Stimulated activated CD8-positive, alpha-beta memory T cell treated with anti-CD3 and anti-CD28 coated beads, Interleukin-2, amount 100 ng/mL, for 48 hours (primary cell): Measurements from ENCODE around the gene SLC38A4.
"Not testable (repeated sequence)": the region's sequence is repeated elsewhere in the genome, so short reads cannot be mapped to it uniquely, and the experiment has no call there.

ENCODE experiments used
- DNase-seq, 2 donors: peaks; one replicate each; pipeline ENCODE4 v3.0.0-alpha.2; 2020; ENCODE audit warnings: low read depth in 2 of 2

Gene SLC38A4

DNA sequence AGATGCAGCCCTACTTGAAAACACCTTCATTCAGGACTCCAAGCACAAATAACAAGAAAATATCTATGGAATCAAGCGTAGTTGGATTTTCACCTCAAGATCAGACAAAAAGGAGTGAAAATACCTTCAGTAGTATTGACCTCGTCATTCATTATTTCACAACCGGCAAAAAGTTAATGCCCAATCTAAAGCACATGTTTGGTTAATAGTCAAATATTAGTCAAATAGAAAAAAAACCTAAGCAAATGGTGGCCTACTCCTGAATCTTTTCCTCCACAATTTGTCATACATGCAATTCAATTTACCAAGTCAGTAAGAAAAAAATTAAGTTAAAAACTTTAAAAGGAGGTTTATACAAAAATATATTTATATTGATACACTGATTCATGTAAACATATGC is 50.0 kb downstream of the SLC38A4 start:
- no peak for DNase-seq

DNA sequence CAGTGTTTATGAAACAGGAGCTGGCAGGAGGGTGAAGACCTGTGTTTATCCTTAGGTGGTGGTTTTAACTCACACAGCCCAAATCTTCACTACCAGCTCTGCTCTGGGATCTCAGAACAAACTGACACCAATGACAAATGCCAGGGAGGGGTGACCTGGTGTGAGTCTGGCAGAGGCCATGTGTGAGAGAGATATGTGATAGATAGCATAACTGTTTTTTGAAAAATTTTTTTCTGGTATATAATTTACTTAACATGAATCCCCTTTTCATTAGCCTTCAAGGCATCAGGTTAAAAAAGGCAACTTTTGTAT is 51.5 kb downstream of the SLC38A4 start:
- no peak for DNase-seq

DNA sequence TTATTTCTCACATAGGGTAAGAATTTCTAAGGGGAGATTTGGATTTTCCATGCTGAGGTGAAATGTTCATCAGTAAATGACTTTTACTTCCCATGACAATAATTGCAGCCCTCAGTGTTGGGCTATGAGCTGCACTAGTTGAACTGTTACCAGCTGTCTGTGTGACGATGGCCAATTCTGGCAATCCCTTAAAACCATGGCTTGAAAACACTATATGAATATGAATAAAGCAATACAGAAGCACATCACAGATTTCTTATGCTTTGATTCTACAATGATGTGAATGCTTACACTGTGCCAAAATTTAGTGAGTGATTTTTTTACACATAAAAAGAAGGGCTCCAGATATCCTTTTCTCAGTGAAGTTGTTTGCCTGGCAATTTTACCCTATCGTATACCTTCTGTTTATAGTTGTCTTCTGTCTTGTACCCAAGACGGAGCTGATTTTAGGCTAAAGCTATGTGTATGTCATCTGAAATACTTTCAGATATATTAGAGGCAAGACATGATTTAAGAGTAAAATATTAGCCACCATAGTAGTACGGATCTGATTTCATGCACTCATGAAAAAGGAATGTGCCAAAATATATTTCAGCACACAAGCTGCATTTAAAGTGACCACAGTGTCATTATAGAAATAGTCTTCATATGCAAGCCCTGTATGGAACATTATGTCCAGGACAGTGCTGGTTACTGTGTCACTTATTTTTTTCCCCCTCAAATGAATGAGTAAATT is 52.0 kb downstream of the SLC38A4 start:
- DNase-seq, result no peak

DNA sequence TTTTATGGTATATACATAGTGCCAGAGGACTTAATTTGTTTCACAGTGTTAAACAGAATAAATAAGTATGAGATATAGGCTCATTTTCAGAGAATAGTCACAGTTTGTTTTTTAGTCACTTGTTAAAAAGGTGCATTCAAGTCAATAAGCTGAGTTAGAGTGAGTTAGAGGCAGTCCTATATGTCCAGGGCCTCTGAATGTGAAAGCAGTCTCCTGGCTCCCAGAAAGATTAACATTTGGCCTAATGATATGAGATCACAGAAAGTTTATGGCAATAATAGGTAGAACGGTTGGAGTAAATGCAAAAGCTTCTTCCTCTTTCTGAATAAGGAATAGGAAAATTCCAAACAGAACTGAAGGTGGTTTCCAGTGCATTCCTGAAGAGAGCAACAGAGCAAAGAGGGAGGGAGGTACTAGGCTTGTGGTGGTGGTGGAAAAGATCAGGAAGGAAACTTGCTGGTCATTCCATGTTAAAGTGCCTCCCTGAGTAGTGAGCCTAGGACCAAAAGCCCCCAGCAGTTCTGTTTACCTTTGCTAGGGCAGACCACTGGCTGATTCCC is 54.4 kb downstream of the SLC38A4 start:
- DNase-seq, result no peak

DNA sequence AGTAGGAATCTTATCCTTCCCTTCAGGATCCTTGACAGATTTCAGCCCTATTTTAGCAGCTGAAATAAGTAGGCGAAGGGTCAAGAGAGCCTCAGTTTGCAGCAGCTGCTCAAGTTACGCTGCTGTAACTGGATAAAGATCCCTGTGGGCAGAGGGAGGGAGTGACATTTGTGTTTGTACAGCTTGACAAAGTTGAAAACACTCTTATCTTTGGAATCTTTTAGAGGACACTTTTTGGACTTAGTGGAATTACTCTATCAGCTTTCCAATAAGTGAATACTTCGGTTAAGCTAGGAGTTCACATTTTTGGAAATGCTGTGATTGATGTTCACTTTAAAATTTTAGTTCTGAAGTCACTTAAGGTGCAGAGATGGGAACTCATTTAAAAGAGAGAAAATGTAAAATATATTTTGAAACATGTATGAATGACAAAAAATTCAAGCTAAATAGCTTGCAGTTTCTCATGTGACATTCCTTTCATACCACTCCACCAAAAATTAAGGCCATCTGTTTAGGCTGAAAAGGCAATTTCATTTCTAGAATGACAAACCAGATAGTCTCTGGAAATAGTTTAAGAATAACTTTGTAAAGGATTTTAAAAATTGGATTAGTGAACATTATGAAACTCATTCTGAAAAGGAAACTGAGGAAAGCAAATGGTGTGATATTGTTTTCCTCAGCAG is 55.2 kb downstream of the SLC38A4 start:
- no peak for DNase-seq

DNA sequence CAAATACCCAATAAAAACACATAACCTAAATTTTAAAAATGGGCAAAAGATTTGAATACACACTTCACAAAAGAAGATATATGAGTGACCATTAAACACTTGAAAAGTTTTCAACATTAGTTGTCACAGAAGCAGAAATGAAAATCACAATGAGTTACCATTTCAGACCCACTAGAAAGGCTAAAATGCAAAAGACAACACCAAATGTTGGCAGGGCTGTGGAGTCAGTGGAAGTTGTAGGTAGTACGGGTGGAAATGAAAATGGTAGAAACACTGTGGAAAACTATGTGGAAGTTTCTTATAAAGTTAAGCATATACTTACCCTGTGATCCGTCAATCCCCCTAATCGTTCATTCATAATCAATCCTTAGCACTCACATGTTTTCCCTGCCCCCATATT is 61.8 kb downstream of the SLC38A4 start:
- no peak for DNase-seq

DNA sequence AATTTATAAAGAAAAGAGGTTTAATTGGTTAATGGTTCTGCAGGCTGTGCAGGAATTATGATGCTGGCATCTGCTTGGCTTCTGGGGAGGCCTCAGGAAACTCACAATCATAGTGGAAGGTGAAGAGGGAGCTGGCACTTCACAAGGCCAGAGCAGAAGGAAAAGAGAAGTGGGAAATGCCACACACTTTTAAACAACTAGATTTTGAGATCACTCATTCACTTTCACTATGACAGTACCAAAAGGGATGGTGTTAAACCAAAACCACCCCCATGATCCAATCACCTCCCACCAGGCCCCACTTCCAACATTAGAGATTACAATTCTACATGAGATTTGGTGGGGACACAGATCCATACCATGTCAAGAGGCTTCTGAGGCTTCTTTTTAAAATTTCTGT is 62.6 kb downstream of the SLC38A4 start:
- DNase-seq, result no peak

DNA sequence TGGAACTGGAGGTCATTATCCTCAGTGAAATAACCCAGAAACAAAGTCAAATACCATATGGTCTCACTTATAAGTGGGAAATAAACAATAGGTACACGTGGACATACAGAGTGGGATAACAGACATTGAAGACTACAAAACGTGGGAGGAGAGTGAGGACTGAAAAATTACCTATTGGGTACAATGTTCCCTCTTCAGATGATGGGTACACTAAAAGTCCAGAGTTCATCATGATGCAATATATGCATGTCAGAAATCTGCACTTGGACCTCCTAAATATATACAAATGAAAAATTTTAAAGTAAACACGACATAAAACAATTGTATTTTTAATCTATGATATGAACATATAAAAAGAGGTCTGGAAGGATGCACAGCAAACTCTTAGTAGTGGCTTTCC is 71.2 kb downstream of the SLC38A4 start:
- no peak for DNase-seq

DNA sequence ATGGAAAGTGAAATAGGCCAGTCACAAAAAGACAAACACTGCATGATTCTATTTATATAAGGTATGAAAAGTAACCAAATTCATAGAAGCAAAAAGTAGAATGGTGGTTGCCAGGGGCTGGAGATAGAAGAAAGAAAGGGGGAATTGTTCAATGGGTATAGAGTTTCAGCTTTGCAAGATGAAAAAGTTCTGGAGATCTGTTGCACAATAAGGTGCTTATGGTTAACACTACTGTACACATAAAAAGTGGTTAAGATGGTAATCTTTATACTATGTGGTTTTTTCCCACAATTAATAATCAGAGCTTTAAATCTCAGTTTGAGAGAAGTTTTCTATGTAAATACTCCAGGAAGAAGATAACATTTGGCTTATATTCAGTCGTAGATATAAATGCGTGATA is 73.4 kb downstream of the SLC38A4 start:
- DNase-seq, result no peak

DNA sequence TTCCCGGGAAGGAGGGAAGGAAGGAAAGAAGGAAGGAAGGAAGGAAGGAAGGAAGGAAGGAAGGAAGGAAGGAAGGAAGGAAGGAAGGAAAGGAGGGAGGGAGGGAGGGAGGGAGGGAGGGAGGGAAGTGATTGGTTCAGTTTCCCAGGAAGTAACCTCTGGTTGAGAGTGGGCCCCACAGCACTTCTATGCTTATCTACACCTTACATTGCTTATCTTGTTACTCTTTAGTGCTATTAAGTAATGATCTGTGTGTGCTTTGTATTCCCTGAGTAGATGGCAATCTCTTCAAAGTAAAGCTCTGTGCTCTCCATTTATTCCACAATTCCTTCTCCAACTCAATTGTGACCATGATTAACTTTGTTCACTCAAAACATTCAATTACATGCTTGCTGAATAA is 74.6 kb downstream of the SLC38A4 start:
- DNase-seq, result no peak

DNA sequence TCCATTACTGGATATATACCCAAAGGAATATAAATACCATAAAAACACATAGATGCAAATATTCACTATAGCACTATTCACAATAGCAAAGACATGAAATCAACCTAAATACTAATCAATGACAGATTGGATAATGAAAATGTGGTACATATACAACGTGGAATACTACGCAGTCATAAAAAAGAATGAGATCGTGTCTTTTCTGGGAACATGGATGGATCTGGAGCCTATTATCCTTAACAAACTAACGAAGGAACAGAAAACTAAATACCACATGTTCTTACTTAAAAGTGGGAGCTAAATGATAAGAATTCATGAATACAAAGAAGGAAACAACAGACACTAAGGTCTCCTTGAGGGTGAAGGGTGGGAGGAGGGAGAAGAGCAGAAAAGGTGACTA is 76.5 kb downstream of the SLC38A4 start:
- DNase-seq, result no peak

DNA sequence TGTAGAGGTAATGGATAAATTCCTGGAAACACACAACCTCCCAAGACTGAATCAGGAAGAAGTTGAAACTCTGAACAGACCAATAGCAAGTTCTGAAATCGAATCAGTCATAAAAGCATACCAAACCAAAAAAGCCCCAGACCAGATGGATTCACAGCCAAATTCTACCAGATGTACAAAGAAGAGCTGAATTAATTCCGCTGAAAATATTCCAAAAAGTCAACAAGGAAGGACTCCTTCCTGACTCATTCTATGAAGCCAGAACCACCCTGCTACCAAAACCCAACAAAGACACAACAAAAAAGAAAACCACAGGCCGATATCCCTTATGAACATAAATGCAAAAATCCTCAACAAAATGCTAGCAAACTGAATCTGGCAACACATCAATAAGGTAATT is 81.5 kb downstream of the SLC38A4 start:
- no peak for DNase-seq

DNA sequence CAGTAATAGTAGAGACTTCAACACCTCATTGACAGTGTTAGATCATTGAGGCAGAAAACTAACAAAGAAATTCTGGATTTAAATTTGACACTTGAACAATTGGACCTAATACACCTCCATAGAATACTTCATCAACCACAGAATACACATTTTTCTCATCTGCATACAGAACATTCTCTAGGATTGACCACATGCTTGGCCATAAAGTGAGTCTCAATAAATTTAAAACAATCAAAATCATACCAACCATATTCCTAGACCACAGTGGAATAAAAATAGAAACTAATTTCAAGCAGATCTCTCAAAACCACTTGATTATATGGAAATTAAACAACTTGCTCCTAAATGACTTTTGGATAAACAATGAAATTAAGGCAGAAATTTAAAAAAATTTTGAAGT is 82.3 kb downstream of the SLC38A4 start:
- DNase-seq, result no peak

DNA sequence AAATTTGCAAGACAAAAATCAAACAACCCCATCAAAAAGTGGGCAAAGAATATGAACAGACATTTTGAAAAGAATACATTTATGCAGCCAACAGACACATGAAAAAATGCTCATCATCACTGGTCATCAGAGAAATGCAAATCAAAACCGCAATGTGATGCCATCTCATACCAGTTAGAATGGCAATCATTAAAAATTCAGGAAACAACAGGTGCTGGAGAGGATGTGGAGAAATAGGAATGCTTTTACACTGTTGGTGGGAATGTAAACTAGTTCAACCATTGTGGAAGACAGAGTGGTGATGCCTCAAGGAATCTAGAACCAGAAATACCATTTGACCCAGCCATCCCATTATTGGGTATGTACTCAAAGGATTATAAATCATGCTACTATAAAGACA is 83.5 kb downstream of the SLC38A4 start:
- DNase-seq, result not testable (repeated sequence)

DNA sequence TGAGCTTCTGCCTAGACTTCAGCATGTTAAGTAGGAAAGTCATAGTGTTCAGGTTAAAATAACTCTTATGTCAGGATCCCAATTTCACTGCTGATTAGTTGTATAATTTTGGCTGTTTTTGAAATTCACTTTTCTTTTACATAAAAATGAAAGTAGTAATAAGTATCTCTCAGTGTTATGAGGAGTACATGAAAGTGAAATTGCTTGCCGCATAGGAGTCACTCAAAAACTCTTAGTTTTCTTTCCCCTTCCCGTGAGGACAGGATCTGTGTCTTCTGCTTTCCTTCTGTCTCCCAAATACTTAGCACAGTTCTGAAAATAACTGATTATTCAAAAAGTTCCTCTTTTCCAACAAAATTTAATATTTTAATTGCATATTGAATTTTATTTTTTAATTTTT is 100.5 kb downstream of the SLC38A4 start:
- no peak for DNase-seq

DNA sequence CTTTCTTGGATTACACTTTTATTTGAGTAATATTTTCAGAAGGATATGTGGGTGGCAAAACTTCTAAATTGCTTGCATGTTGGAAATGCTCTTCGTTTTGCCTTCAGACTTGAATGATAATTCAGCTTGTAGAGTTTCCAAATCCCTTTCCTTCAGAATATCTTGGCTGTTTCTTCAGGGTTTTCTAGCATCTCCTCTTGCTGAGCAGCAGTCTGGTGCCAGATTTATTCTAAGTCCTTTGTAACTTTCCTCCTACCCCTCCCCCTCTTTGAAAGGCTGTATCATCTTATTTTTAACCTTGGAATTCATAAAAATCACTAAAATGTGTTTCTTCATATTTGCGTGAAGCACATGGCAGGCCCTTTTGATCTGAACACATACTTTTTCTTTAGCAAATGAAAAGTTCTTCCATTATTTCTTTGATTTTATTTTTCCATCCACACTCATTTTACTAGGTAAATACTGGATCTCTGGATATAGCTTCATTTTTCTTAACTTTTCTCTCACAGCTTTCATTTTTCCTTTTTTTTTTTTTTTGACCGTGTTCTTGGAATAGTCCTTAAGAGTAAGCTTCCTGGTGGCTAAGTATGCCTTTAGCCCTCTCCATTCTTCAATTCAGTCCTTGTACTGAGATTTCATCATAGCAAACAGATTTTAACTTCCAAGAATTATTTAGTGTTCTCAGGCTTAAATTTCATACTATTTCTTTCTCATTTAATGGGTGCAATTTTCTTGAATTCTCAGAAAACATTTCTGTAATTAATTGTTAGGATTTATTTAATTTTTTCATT is 102.0 kb downstream of the SLC38A4 start:
- DNase-seq, result no peak

DNA sequence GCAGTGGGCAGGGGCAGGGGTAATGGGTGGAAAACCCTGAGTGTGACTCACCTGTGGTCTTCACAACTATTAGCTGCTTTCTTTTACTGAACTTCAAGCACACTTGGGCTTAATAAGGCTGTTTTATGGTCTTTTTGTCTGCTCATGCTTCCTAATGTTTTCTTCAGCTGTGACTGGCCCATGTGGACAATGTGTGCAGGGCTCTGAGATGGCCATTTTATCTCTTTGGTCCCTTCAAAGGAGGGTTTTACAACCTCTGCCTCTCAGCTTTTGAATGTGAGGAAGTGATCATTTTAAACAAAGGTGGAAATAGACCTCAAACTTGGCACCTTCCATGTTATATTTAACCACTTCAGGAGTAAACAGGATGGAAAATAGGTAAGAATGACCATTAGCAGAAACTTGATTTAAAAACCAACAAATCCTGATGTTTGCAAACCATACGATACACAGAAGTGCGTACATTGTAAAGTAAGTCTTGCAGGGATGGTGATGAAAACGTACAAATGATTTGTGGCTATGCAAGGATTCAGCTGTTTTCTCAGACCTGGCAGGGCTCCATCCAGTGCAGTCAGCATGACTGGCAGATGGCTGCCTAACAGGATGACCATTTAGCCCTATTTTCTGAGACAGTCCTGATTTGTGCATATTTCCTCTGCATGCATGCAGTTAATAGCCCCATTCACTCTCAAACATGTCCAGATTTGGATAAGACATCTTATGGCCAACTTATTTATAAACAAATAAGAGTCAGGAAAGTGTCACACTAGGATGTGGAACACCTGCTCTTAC is 103.2 kb downstream of the SLC38A4 start:
- DNase-seq, result no peak

DNA sequence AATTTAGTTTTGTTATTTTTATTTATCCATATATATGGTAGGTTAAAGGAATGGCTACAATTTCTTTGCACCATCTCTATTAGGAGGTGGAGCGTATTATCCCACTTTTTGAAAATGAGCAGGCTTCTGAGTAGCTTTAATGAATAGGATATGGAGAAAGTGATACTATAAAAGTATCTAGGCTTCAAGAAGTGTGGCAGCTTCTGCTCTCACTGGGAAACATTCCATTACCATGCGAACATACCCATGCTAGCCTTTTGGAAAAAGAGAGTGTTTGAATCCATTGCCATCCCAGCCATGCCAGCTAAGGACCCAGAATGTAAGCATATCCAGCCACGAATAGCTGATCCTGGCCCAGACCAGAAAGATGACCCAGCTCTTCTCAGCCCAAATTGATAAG is 107.3 kb downstream of the SLC38A4 start:
- no peak for DNase-seq

DNA sequence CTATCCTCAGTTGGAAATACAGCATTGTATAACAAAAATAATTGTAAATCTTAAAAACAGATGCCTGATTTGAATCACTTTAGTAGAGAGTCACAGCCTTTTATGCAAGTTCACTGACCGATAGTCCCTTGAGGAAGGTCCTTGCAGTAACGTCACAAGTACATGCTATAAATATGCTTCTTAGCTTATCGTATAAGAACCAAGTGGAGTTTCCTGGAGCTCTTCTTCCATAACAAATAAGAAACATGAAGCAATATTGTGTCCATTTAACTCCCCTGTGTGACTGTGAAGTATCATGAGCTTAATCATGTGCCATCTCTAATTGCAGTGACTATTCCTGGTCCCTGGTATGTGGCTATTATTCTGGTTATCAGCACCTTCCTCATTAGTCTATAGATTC is 107.9 kb downstream of the SLC38A4 start:
- no peak for DNase-seq

DNA sequence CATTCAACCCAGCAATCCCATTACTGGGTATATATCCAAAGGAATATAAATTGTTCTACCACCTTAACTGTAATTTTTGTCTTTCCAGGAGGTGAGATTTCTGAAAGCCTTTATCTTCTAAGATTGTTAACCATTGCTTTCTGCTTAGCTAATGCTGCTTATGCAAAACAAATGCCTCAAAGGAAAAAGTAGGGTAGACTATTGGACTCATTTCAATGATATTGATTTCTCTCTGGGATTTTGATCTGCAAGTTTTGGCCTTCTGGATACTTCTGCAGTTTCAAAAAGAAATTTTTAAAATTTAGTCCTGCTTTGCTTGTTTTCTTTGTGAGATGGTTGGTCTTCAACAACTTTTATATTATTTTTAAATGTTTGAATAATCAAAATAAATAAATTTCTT is 108.6 kb downstream of the SLC38A4 start:
- no peak for DNase-seq
